ENCODE results near the gene SYNGR2.

SYNGR2 gene

DNA sequence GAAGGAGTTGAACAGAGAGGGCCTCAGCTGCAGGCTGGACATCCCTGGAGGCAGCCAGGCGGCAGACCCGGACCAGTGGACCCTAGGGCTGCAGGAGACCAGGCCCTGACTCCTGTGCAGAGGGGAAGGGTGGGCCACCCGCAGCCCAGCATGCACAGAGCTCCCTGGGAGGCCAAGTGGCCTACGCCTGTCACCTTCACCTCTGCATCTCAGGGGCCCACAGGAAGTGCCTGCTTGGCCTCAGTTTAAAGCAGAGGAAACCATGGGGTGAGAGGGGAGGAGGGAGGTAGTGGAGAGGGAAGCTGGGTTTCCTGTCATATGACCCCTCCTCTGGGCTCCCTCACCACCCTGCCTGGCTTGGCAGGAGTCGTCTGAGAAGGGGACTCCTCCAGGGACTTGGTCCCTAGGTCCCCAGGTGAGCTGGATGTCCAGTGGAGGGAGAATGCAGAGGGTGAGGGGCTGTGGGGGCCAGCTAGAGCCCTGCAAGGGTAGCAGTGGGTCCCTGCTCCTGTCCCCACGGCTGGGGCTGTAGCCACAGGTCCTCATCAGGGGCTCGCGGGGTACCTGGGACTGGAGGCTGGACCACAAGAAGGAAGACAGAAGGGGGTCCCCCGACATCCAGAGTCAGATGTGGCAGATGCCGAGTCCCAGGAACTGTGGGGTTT, 37.8 kb upstream of the SYNGR2 start, which contains the start of gene TMC8:
Gene TMC8 (plus strand): TSS at position 335 of the 665 bp plus-strand sequence. CDS start 818 bp downstream, outside the sequence.
- TF ChIP-seq, protein P1, sequence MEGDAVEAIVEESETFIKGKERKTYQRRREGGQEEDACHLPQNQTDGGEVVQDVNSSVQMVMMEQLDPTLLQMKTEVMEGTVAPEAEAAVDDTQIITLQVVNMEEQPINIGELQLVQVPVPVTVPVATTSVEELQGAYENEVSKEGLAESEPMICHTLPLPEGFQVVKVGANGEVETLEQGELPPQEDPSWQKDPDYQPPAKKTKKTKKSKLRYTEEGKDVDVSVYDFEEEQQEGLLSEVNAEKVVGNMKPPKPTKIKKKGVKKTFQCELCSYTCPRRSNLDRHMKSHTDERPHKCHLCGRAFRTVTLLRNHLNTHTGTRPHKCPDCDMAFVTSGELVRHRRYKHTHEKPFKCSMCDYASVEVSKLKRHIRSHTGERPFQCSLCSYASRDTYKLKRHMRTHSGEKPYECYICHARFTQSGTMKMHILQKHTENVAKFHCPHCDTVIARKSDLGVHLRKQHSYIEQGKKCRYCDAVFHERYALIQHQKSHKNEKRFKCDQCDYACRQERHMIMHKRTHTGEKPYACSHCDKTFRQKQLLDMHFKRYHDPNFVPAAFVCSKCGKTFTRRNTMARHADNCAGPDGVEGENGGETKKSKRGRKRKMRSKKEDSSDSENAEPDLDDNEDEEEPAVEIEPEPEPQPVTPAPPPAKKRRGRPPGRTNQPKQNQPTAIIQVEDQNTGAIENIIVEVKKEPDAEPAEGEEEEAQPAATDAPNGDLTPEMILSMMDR (IDR thresholded peaks at IDR 0.05; ENCODE audit: control insufficient read depth, insufficient read depth, low read depth, low read length, missing control alignments), result no peak
- no peak within 1 kb of the TSS for H3K4me3 ChIP-seq (ENCODE audit: control insufficient read depth, low read depth, low read length)
- no peak for DNase-seq (ENCODE audit: low read depth)

DNA sequence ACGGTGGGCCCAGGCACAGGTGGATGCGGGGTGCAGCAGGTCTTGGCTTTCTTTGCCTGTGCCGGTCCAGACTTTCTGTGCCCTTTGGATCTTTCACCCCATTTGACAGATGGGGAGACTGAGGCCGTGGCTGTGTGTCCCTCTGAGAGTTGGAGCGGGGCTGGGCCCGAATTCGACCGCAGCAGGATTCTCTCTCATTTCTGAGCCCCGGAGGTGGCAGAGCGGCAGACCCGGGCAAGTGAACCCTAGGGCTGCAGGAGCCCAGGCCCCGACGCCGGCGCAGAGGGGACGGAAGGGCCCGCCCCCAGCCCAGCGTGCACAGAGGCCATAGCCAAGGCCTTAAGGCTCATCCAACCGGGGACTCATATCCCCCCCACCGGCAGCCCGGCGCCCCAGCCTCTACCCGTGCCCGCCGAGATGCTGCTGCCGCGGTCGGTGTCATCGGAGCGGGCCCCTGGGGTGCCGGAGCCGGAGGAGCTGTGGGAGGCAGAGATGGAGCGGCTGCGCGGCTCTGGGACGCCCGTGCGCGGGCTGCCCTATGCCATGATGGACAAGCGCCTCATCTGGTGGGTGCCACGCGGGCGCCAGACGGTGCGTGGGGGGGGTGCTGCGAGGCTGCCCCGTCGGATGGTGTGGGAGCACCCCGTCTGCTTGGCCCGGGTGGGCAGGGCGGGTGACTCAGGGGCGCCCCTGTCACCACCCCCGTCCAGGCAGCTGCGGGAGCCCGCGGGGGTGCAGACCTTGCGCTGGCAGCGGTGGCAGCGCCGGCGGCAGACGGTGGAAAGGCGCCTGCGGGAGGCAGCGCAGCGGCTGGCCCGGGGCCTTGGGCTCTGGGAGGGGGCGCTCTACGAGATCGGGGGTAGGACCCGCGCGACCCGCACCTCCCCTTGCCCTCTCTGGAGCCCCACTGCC, 37.0 kb upstream of the SYNGR2 start:
- DNase-seq (ENCODE audit: low read depth), result no peak
- TF ChIP-seq, protein P1 (IDR thresholded peaks at IDR 0.05; ENCODE audit: control insufficient read depth, insufficient read depth, low read depth, low read length, missing control alignments), result no peak
- no peak overlapping the region for H3K4me3 ChIP-seq (ENCODE audit: control insufficient read depth, low read depth, low read length)

DNA sequence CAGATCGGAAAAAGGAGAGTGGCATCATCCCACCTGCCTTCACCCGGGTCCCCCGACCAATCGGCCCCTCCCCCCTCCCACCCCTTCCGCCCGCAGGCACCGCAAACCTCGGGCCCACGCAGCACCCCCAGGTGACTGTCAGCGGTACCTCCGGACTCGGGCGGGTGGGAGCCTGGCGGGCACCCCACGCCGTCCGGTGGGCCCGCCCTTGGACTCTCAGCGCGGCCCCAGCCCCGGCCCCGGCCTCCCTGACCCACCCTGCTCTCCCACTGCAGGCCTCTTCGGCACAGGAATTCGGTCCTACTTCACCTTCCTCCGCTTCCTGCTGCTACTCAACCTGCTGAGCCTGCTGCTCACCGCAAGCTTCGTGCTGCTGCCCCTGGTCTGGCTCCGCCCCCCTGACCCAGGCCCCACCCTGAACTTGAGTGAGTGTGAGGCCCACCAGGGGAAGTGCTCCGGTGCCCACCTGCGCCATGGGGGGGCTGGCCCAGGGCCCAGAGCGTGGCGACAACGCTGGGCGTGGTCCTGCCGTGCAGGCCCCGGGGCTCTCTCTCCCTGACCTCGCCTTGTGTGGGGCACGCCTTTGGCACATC, 36.2 kb upstream of the SYNGR2 start:
- TF ChIP-seq, protein P1 (IDR thresholded peaks at IDR 0.05; ENCODE audit: control insufficient read depth, insufficient read depth, low read depth, low read length, missing control alignments), result no peak
- no peak for DNase-seq (ENCODE audit: low read depth)
- H3K4me3 ChIP-seq (ENCODE audit: control insufficient read depth, low read depth, low read length), result no peak overlapping the region

DNA sequence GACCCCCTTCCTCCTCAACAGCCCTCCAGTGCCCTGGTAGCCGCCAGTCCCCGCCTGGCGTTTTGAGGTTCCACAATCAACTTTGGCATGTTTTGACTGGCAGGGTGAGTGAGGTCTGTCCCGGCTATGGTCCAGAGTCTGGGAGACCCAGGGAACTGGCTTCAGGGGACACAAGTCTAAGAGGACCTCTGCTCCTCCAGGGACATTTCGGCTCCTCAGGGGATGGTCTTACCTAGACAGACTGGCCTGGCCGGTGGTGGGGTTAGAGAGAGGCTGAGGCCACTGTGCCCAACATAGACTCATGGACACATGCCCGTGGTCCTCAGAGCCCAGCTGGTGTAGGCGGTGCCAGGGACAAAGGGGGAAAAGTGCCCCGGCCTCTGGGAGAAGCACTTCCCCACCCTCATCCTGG, 35.6 kb upstream of the SYNGR2 start:
- TF ChIP-seq, protein P1 (IDR thresholded peaks at IDR 0.05; ENCODE audit: control insufficient read depth, insufficient read depth, low read depth, low read length, missing control alignments), result no peak
- H3K4me3 ChIP-seq (ENCODE audit: control insufficient read depth, low read depth, low read length), result no peak overlapping the region
- DNase-seq (ENCODE audit: low read depth), result no peak

DNA sequence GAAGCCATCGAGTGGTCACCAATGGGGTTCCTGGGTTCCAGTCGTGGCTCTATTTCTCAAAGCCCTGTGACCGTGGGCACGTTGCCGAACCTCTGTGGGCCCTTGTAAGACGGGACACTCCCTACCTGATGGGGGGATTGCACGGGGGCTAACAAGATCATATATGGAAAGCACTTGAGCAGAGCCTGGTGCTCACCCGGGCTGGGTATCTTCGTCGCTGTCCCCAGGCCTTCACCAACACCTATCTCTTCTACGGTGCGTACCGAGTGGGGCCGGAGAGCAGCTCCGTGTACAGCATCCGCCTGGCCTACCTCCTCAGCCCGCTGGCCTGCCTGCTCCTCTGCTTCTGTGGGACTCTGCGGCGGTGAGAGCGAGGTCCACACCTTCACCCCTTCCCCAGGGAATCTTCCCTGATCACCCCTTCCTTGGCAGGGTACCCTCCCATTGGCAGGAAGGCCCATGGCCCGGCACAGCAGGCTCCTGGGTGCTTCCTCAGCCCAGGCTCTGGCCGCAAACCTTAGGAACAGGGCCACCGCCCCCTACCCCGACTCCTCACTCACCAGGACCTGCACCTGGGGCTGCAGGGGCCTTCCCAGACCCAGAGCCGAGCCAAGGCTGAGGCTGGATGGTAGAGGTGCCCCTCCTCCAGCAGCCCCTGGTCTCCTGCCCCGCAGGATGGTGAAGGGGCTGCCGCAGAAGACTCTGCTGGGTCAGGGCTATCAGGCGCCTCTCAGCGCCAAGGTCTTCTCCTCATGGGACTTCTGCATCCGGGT, 35.0 kb upstream of the SYNGR2 start:
- DNase-seq (ENCODE audit: low read depth), result no peak
- no peak overlapping the region for H3K4me3 ChIP-seq (ENCODE audit: control insufficient read depth, low read depth, low read length)
- TF ChIP-seq, protein P1 (IDR thresholded peaks at IDR 0.05; ENCODE audit: control insufficient read depth, insufficient read depth, low read depth, low read length, missing control alignments), result no peak

Data from AG09309 (cell line).